Hippocampal formation (tissue), 2 donors: ENCODE results near the gene POU6F2.

Experiments
- DNase-seq, 2 donors: peaks; one replicate each; lab custom pipeline; 2025; lab: John Stamatoyannopoulos, UW

The POU6F2 gene

GRCh38 chr7:39400836-39401235 is 423.1 kb downstream of the POU6F2 start:
- DNase-seq: no peak

- no peak for DNase-seq
Observed at GRCh38 chr7:39402034-39402433, 424.3 kb downstream of the POU6F2 start.

DNA sequence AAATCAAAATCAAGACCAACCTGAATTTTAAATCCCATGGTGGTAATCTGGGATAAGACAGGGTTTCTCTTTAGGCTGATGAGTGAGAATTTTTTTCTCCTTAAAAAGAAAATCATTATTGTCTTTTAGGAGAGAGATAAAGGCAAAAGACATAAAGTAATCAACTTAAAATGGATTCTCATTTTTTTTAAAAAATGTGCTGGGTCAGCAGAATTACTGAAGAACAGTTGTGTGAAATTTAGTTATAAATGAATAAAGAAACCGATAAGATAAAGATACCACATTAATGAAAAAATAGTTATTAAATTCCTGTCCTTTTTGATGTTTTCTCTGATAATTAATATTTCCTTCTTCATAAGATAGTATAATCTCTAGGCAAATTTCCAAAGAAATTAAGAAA is 427.2 kb downstream of the POU6F2 start:
- no peak for DNase-seq

- no peak for DNase-seq
Observed at GRCh38 chr7:39405581-39405980, 427.9 kb downstream of the POU6F2 start.

GRCh38 chr7:39406467-39406866 is 428.8 kb downstream of the POU6F2 start:
- no peak for DNase-seq

DNA sequence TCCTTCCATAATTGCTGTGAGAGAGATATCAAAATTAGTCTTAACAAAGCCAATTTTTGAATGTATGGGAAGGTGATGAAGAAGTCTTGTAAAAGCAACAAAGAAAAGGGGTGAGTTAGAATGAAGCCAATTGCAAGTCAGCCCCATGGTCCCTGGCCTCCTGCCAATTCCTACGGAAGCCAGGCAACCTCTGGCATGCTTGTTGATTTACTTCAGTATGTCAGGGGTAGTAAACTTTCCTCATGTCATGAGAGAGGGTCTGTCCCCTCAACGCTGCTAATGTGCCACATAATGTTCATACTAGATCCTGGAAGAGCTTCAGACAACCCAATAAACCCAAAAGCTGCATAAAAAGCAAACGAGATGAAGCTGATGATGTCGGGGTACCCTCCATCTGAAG is 429.4 kb downstream of the POU6F2 start:
- no peak for DNase-seq

DNA sequence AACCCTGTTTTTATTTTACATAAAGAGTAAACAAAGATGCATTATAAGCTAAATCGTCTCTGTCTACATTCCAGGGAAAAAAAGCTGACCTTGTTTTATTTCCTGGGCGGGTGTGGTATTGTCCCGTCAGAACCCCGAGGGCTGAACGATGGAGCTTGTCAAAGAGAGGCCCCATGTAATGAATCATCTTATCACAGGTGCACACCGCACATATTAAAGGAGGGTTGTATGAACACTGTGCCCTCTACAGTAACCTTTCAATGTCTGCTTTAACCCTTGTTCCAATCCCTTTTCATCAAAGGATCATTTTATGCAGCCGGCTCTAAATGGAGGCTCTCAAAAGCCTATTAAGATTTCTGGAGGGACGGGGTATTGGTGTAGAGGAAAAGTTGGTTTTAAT is 430.0 kb downstream of the POU6F2 start:
- no peak for DNase-seq

- no peak for DNase-seq
Observed at GRCh38 chr7:39408906-39409305, 431.2 kb downstream of the POU6F2 start.

DNA sequence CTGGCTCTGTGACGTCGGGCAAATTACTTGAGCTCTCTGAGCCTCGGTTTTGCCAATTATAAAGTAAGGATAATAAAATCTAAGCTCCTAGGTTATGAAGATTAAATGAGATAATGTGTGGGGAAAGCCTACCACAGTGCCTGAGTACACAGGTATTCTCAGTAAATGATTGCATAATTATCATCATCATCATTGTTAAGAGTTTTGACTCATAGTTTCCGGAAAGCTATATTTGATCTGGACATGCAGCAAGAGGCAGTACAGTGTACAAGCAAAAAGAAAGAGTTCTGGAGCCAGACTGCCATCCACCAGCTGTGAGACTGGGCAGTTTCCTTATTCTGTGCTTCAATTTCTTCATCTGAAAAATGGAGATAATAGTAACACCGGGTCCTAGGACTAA is 432.9 kb downstream of the POU6F2 start:
- no peak for DNase-seq

DNA sequence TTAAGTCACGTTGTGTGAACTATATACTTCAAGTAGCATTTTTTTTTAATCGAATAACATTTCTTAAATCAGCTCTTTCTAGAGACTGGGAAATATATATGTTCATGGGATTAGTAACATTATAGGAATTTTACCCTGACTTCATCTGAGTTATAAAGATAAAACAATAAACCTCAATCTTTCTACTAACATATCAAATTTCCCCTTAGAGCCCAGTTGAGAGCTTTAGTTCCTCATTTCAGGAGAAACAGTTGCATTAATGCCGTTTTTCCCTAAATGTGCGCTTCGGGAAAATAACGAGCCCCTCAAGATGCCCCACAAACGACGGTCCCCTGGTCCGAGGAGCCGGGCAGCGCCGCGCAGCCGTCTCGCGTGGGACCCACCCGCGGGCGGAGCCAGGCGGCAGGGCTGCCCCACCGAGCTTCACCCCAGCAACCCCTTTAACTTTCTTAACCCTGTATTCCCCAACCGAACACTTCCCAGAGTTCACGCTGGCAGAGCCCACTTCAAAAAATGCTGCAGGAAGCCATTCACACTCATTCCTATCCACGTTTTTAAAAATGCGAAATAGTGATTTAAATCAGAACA is 436.0 kb downstream of the POU6F2 start:
- DNase-seq: no peak

GRCh38 chr7:39414224-39415035 is 436.7 kb downstream of the POU6F2 start:
- DNase-seq: peak in 1 of 2 donors; percentile 4

DNA sequence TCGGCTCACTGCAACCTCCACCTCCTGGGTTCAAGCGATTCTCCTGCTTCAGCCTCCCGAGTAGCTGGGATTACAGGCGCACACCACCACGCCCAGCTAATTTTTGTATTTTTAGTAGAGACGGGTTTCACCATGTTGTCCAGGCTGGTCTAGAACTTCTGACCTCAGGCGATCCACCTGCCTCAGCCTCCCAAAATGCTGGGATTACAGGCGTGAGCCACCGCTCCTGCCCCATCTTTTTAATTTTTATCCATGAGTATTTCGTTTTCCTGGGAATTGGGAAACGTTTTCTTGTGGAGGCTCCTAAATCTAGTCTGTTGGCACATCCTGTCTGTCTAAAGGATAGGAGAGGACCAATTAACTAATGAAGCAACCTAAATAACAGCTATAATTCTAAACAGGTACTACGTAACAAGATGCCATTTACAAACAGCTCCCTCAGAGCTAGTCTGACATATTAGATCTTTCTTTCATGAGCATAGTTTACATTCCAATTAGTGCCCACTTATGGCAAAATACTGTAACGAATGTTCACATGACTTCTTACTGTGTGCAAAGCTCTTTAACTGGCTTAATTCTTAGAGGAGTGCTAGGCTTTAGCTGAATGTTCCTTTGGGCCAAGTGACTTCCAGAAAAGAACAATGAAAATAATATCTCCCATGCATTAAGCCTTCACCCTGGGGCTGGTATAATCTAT is 437.5 kb downstream of the POU6F2 start:
- DNase-seq: no peak

DNA sequence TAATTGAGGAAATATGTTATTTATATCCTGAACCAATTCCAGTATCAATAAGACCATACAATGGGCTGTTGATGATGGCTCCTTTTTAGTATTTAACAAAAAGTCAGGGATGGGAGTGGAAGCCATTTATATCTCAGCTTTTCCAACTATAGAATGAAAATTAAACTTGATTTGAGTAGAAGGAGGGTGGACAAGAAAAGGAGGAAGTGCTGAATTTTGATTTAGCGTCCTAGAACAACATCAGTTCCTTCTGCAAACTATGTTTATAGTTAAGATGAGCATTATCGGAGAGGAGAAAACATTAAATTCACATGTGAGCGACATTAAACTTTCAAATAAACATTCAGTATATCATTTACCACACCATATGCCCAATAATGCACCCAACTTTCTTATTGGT is 439.2 kb downstream of the POU6F2 start:
- DNase-seq: no peak

DNA sequence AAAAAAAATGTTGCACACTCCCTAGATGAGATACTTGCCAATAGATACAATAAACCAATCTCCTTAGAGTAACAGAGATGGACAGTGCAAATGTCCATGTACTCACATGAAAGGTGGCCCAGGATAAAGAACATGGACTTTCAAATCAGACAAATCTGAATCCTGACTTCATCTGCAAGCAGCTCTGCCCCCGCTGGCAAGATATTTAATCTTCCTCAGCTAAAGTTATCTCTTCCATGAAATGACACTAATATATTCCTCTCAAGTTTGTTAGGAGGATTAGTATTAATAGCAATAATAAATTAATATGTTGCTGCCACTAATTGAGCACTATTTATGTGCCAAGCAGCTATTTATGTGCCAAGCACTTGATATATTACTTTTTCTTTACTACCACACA is 439.9 kb downstream of the POU6F2 start:
- no peak for DNase-seq

GRCh38 chr7:39421251-39421650 is 443.5 kb downstream of the POU6F2 start:
- no peak for DNase-seq

- DNase-seq: no peak
Observed at GRCh38 chr7:39421661-39422060, 444.0 kb downstream of the POU6F2 start.

GRCh38 chr7:39428221-39428620 is 450.5 kb downstream of the POU6F2 start:
- DNase-seq: no peak

DNA sequence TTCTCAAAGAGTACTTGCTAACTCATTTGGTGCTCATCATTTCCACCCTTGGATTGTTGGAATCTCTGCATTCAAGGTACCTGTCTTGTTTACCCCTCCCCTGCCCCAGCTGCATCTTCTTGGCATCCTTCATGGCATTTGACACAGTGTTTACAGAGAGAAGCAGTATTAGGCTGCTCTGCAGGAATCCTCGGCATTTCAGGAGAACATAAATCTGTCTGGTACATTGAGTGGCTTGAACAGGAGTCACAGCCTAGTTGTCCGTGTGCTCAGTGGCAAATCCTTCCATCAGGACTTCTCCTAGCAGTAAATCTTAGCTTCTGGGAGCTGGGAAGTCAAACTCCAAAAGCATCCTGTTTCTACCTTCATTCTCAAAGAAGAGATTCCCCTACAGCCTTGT is 451.7 kb downstream of the POU6F2 start:
- no peak for DNase-seq

DNA sequence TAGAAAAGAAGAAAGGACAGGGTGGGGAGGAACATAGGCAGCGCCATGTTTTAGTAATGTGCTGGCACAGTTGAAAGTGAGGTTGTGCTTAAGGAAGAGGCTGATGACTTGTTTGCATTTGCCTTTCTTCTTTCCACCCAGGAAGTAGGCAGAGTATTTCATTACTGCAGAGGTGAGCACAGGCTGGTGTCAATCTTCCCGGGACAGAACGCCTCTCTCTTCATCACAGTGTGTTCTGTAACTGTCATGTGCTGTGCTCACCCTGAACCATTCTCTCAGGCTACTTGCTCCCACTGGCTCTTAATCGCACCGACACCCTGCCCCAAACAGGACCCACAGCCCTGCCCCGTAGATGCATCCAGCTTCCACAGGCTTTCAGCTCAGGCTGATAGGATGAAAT is 452.7 kb downstream of the POU6F2 start:
- no peak for DNase-seq

DNA sequence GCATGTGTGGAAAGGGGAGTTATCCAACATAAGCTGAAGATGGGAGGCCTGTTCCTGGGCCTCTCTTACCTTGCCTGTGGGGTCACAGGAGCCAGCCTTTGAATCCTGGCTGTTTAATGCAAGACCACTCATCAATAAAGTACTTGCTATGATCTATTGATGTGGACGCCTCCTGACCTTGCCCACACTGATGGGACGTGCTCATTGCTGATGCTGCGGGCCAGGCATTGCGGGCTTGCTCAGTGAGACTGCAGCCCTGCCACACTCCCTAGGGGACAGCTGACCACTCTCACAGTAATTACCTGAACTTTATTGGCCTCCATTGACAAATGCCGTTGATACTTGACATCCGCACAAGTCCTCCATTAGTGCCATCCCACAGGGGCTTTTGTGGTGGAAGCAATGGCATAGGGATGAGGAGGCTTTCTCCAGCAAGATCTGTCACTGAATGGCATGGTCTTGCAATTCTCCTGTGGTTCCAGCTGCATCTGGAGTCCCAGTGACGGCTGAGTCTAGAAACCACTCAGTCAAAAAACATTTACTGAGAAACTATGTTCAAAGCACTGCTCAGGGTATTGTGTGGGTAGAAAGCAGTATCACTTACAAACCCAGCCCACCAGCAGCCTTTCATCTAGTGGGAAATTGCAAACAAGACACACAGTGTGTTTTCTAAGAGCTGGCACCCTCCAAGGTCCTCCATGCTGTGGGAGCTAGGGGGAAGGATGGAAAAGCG is 453.4 kb downstream of the POU6F2 start:
- no peak for DNase-seq

DNA sequence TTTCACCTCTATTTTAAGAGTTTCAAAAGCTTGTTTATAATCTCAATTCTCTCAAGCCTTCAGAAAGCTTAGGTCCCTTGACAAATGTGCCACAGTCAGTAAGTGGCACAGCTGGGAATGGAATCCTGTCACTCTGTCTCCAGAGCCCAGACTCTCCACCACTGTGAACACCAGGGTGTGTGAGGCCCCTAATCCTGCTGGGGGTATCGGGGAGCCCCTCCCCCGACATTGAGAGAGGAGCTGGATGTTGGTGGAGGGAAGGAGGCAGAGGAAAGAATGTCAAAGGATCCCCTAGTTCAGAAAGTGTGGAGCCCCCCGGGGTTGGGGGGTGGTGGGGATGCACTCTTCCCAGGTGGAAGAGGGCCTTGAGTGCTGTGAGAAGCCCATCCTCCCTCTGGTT is 454.7 kb downstream of the POU6F2 start:
- DNase-seq: no peak

DNA sequence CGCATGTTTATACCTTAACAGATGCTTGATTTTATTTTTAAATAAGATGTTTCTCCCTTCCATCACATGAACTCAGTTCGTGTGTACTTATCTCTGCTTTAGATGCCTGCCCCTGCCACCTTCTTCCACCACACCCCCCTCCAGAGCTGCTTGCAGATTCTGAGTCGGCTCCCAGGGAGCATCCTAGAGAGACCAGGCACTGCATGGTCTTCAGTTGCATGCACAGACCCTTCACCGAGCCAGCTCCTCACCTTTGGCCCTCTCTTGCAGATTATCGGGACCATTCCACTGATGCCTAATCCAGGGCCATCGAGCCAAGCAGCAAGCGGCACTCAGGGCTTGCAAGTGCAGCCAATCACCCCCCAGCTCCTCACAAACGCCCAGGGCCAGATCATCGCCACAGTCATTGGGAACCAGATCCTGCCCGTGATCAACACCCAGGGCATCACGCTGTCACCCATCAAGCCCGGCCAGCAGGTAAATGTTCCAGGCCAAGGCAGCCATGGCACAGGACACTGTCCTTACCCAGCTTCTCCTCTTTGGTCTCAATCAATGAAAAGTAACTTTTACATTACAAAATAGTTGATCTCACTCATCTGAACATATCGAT is 455.2 kb downstream of the POU6F2 start:
- no peak for DNase-seq
